GM12892 (cell line): Measurements from ENCODE around the gene SDHA.
A peak's percentile ranks its signal among the peaks of the same experiment; 100 is the strongest.
"Not testable (repeated sequence)": the region's sequence is repeated elsewhere in the genome, so short reads cannot be mapped to it uniquely, and the experiment has no call there.

Experiments
- DNase-seq: peaks from one replicate; pipeline ENCODE4 v3.0.0; 2011; ENCODE audit not compliant: insufficient read length
- FAIRE-seq: peaks from 2 replicates; lab custom pipeline; 2011; peaks lifted over from hg19 to GRCh38; lab: Jason Lieb, UNC
- POLR2A ChIP-seq: IDR thresholded peaks from 2 replicates; pipeline ENCODE4 v1.6.1; 2011; ENCODE audit warnings: low read depth, low read length, control low read depth
- POLR2AphosphoS5 ChIP-seq: IDR thresholded peaks from 2 replicates; pipeline ENCODE4 v1.6.1; 2011; ENCODE audit warnings: low read depth, low read length, control low read depth
- TAF1 ChIP-seq: IDR thresholded peaks from 2 replicates; pipeline ENCODE4 v1.6.1; 2011; ENCODE audit warnings: low read depth, mild to moderate bottlenecking, control low read depth, low read length, borderline replicate concordance

Gene SDHA

DNA sequence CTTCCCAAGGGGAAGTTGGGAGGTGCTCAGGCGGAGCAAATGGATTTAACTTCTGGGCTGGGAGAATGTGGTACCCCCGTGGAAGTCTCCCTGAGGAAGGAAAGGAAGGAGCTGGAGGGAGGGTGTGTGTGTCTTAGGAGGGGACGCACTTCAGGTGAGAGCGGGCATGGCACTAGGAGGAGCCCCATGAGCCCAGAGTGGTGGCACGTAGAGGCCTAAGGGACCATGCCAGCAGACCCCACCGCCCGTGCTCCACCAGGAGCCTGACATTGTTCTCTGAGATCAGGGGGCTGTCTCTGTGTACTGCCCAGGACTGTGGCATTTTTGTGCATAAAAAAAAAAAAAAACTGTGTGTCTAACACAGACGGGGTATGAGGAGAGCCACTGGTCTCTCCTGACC is 84.8 kb downstream of the SDHA start:
- no peak for DNase-seq
- TF ChIP-seq POLR2AphosphoS5 = no peak
- TF ChIP-seq TAF1 = no peak
- no peak for TF ChIP-seq POLR2A
- no peak for FAIRE-seq

DNA sequence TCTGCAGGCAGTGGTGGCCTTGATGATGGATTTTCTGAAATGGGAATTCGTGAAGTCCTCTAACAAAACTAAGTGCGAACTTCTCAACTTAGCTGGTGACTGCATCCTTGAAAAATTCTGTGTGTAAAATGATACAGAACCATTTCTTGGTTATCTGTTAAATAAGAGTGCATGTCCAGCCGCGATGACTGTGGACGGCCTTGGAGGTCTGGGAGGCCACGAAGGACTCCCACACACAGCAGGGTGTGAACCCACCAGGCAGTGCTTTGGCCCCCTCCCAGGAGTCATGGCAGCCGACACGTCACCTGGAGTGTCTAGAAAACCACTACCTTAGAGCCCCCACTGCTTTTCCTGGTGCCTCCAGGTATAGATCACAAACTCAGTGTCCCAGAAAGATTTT is 85.6 kb downstream of the SDHA start:
- DNase-seq = not testable (repeated sequence)
- FAIRE-seq = peak; percentile 9

GRCh38 chr5:305050-305449 is 86.9 kb downstream of the SDHA start:
- DNase-seq (no peak), FAIRE-seq (no peak)
- TF ChIP-seq POLR2AphosphoS5 = no peak
- no peak for TF ChIP-seq POLR2A
- no peak for TF ChIP-seq TAF1

GRCh38 chr5:305459-305858 is 87.3 kb downstream of the SDHA start:
- DNase-seq (no peak), FAIRE-seq (no peak)
- TF ChIP-seq POLR2A = no peak
- no peak for TF ChIP-seq TAF1
- TF ChIP-seq POLR2AphosphoS5 = no peak

DNA sequence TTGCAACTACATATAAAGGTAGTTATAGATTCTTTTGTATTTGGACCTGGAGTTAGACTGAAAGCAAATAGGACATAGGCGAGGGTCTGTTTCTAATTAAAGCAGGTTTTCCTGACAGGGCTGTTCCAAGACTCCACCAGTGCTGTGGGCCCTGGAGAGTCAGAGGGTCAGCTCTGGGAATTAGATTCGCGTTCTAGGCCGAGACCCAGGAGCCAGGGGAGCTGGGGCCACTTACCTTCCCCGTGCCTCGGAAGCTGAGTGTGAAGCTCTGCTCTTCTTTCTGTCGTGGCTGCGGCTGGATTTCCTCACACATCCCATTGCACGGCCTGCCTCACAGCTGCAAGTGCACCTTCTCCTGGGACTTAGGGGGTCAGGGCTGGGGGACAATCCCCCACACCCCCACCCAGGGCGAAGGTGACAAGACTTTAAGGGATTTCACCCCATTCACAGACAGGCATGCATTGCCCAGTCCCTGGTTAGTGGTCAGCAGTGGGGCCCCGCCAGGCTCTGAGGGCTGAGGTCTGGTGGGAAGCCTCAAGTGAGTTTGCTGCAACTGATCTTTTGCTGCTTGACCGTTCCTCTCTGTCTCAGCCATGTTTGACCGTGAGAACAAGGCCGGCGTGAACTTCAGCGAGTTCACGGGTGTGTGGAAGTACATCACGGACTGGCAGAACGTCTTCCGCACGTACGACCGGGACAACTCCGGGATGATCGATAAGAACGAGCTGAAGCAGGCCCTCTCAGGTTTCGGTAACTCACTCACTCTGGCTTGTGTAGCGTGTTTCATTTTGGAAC is 88.1 kb downstream of the SDHA start:
- TF ChIP-seq POLR2AphosphoS5 = no peak
- no peak for TF ChIP-seq POLR2A
- TF ChIP-seq TAF1 = no peak
- no peak for FAIRE-seq
- no peak for DNase-seq
